HCT116 (cell line): ENCODE results near the gene FARP1. TPM values are rescaled to one million over a fixed set of nuclear protein-coding genes. Genes with fewer than 3 reads are reported as not detected.

Experiments used
- ATAC-seq: fragments of 200-7000 bp; cut with Tn5 transposase; 2 replicates; pipeline ENCODE4 v1.9.1; 2020; ENCODE audit warnings: mild to moderate bottlenecking, moderate library complexity
- BruUV-seq: library from RNA; stranded (reverse); fragments of 400-500 nt; replicated peaks from 2 replicates; lab custom pipeline; 2021; lab: Mats Ljungman, UMichigan
- CTCF ChIA-PET: fragments of 300-600 bp; sonication (Branson Sonifier 250); formaldehyde crosslinking; loops from one replicate; lab custom pipeline; 2021; ENCODE audit warnings: antibody characterized with exemption; lab: Charles Lee
- POLR2A ChIA-PET: fragments of 300-600, 350-600 bp; sonication (Branson Sonifier 250); formaldehyde crosslinking; loops from one replicate; lab custom pipeline; 2021; ENCODE audit warnings: antibody characterized with exemption; lab: Charles Lee
- RAD21 ChIA-PET, 2 experiments: fragments of 300-600 bp; sonication (Branson Sonifier 250); formaldehyde crosslinking; loops; one replicate each; lab custom pipeline; 2023; ENCODE audit warnings: low total read pairs in 2 of 2; ENCODE audit not compliant: uncharacterized antibody in 2 of 2, unreplicated experiment in 2 of 2, low non-redundant PET in 1 of 2; lab: Charles Lee
- DNase-seq: peaks from one replicate; pipeline ENCODE4 v3.0.0-alpha.2; 2010; ENCODE audit warnings: low read depth, low spot score
- H2AFZ ChIP-seq: fragments of 200-600 bp; shearing (Covaris generic), sonication (generic); 2 replicates; pipeline ENCODE4 v1.6.1; 2017; ENCODE audit warnings: low read depth, mixed run types, mixed read lengths, antibody characterized with exemption, low read length; ENCODE audit not compliant: poor library complexity, severe bottlenecking
- H3K27ac ChIP-seq: 2 replicates; pipeline ENCODE4 v1.5.1; 2012; ENCODE audit warnings: low read depth, low read length
- H3K27me3 ChIP-seq: fragments of 200-600 bp; sonication (generic); 2 replicates; pipeline ENCODE4 v1.6.1; 2016; ENCODE audit warnings: mixed run types, low read length, mixed read lengths; ENCODE audit not compliant: insufficient read depth
- H3K36me3 ChIP-seq, 2 experiments: fragments of 200-500 bp in 1 of 2; fragments of 200-600 bp in 1 of 2; sonication (Bioruptor generic) in 1 of 2; sonication (generic) in 1 of 2; 2 replicates each; pipeline versions ENCODE4 v1.5.1 to v1.6.1; 2014 to 2016; ENCODE audit warnings: low read length in 2 of 2, inconsistent platforms in 1 of 2, mixed read lengths in 1 of 2, mixed run types in 1 of 2; ENCODE audit not compliant: insufficient read depth in 2 of 2, control insufficient read depth in 1 of 2
- H3K4me1 ChIP-seq, 2 experiments: fragments of 200-600 bp in 1 of 2; sonication (generic) in 1 of 2; 2 replicates each; pipeline versions ENCODE4 v1.5.1 to v1.6.1; 2012 to 2017; ENCODE audit warnings: low read length in 2 of 2, inconsistent platforms in 1 of 2, mild to moderate bottlenecking in 1 of 2, mixed read lengths in 1 of 2, mixed run types in 1 of 2, moderate library complexity in 1 of 2; ENCODE audit not compliant: insufficient read depth in 2 of 2, control insufficient read depth in 1 of 2
- H3K4me2 ChIP-seq: fragments of 200-600 bp; sonication (generic); 2 replicates; pipeline ENCODE4 v1.6.1; 2017; ENCODE audit warnings: mixed run types, low read length, mixed read lengths
- H3K4me3 ChIP-seq, 2 experiments: fragments of 200-600 bp in 1 of 2; sonication (generic) in 1 of 2; replicated peaks in 1 of 2; 2 replicates each; pipeline ENCODE4 v1.5.1; 2011 to 2016; ENCODE audit warnings: low read length in 2 of 2, control low read depth in 1 of 2, low read depth in 1 of 2, mild to moderate bottlenecking in 1 of 2, mixed read lengths in 1 of 2, mixed run types in 1 of 2
- H3K79me2 ChIP-seq: fragments of 200-600 bp; sonication (generic); 2 replicates; pipeline ENCODE4 v1.6.1; 2017; ENCODE audit warnings: mild to moderate bottlenecking, mixed run types, low read length, moderate library complexity, mixed read lengths; ENCODE audit not compliant: insufficient read depth
- H3K9ac ChIP-seq: fragments of 200-600 bp; sonication (generic); 2 replicates; pipeline ENCODE4 v1.6.1; 2016; ENCODE audit warnings: low read length, mixed read lengths
- H3K9me2 ChIP-seq: fragments of 200-600 bp; sonication (generic), shearing (Covaris generic); 2 replicates; pipeline ENCODE4 v1.6.1; 2017; ENCODE audit warnings: mixed run types, mild to moderate bottlenecking, moderate library complexity; ENCODE audit not compliant: insufficient read depth
- H3K9me3 ChIP-seq, 2 experiments: fragments of 200-500 bp in 1 of 2; fragments of 200-600 bp in 1 of 2; sonication (Bioruptor generic) in 1 of 2; sonication (generic) in 1 of 2; 2 replicates each; pipeline ENCODE4 v1.6.1; 2014 to 2017; ENCODE audit warnings: low read length in 2 of 2, mixed read lengths in 2 of 2, inconsistent platforms in 1 of 2, low read depth in 1 of 2, mild to moderate bottlenecking in 1 of 2, mixed run types in 1 of 2, moderate library complexity in 1 of 2; ENCODE audit not compliant: control insufficient read depth in 1 of 2, insufficient read depth in 1 of 2
- H4K20me1 ChIP-seq: fragments of 200-600 bp; sonication (generic), shearing (Covaris generic); 2 replicates; pipeline ENCODE4 v1.6.1; 2017; ENCODE audit warnings: mixed run types, mild to moderate bottlenecking, moderate library complexity; ENCODE audit not compliant: insufficient read depth
- ATF3 ChIP-seq: IDR thresholded peaks from 2 replicates; pipeline ENCODE4 v1.6.1; 2012
- CBX3 ChIP-seq: IDR thresholded peaks from 2 replicates; pipeline ENCODE4 v1.6.1; 2012; ENCODE audit warnings: low read depth
- CEBPB ChIP-seq: IDR thresholded peaks from 2 replicates; pipeline ENCODE4 v1.6.1; 2012; ENCODE audit warnings: low read depth
- EGR1 ChIP-seq: IDR thresholded peaks from 2 replicates; pipeline ENCODE4 v1.6.1; 2012; ENCODE audit warnings: low read depth
- ELF1 ChIP-seq: IDR thresholded peaks from 2 replicates; pipeline ENCODE4 v1.6.1; 2012; ENCODE audit warnings: low read depth, borderline replicate concordance
- EZH2 ChIP-seq: fragments of 200-600 bp; sonication (generic); IDR thresholded peaks from 2 replicates; pipeline ENCODE4 v1.6.1; 2017; ENCODE audit warnings: antibody characterized with exemption, mixed run types
- EZH2phosphoT487 ChIP-seq: fragments of 200-600 bp; IDR thresholded peaks from 2 replicates; pipeline ENCODE4 v1.6.1; 2018; ENCODE audit warnings: antibody characterized with exemption, borderline replicate concordance
- FOSL1 ChIP-seq: IDR thresholded peaks from 2 replicates; pipeline ENCODE4 v1.6.1; 2012; ENCODE audit warnings: low read depth
- JUND ChIP-seq: IDR thresholded peaks from 2 replicates; pipeline ENCODE4 v1.6.1; 2012
- POLR2A ChIP-seq: IDR thresholded peaks from 2 replicates; pipeline ENCODE4 v1.7.0; 2011; ENCODE audit warnings: borderline replicate concordance; ENCODE audit not compliant: insufficient read depth, insufficient read length; ENCODE audit errors: extremely low read depth
- POLR2AphosphoS5 ChIP-seq: IDR thresholded peaks from 2 replicates; pipeline ENCODE4 v1.6.1; 2011; ENCODE audit warnings: mild to moderate bottlenecking, low read depth, low read length, moderate library complexity
- SIN3A ChIP-seq: IDR thresholded peaks from 2 replicates; pipeline ENCODE4 v1.6.1; 2012; ENCODE audit warnings: low read depth
- SP1 ChIP-seq: IDR thresholded peaks from 2 replicates; pipeline ENCODE4 v1.6.1; 2012; ENCODE audit warnings: low read depth
- SRF ChIP-seq: IDR thresholded peaks from 2 replicates; pipeline ENCODE4 v1.6.1; 2012; ENCODE audit warnings: low read depth
- TCF7L2 ChIP-seq: IDR thresholded peaks from 2 replicates; pipeline ENCODE4 v1.7.0; 2011; ENCODE audit warnings: borderline replicate concordance, inconsistent platforms; ENCODE audit not compliant: insufficient read depth, insufficient read length; ENCODE audit errors: extremely low read depth
- YY1 ChIP-seq: IDR thresholded peaks from 2 replicates; pipeline ENCODE4 v1.6.1; 2011; ENCODE audit warnings: low read length, low read depth, moderate library complexity, mild to moderate bottlenecking; ENCODE audit not compliant: insufficient replicate concordance; ENCODE audit errors: extremely low read depth
- ZNF274 ChIP-seq: fragments of 200-500 bp; sonication (Bioruptor generic); IDR thresholded peaks from 2 replicates; pipeline ENCODE4 v1.6.1; 2014; ENCODE audit warnings: mild to moderate bottlenecking, low read depth, low read length, inconsistent platforms
- intact Hi-C: fragments of 100-400 bp; cut with micrococcal nuclease; formaldehyde crosslinking; loops from 2 replicates; pipeline ENCODE4 v1.10.0; 2022
- total RNA-seq: library from RNA; stranded (reverse); gene quantifications from one replicate; pipeline ENCODE4 v1.2.1, GENCODE V29; 2021; ENCODE audit not compliant: unreplicated experiment
- TF ChIP-seq, protein P1 (sequence below): IDR thresholded peaks from 2 replicates; pipeline ENCODE4 v1.6.1; 2012

The FARP1 gene
- total RNA-seq, 1 experiment from 2014 or later = 30.5 TPM

DNA sequence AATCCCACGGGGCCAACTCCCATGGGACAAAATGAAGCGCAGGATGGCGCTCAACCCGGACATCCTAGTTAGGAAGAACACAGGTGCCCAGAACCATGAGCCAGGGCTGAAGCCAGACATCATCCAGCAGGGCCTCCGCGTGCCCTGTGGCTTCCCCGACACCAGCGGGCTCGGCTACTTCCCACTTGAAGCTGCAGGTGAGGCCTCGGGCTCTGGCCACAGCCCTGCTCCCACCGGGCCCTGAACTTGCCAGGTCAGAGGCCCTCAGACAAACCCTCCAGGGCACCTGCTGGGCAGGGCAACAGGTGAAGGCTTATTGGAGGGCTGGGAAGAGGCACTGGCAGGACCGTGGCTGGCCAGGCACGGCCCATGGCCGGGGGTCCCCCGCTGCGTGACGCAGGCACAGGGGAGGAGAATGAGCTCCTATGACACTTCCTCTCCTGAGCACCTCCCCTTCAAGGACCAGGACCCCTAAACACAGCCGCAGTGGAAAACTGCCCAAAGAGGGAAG, 316.3 kb downstream of the FARP1 start:
- H3K36me3 ChIP-seq = peaks cover 26% of the 10 kb centered on the region in 2 experiments; a peak in 3 of 4 replicates
- ATAC-seq (no peak), DNase-seq (no peak)
- RAD21 ChIA-PET = no interaction called here
- BruUV-seq = no TSS peak
- no peak overlapping the region for H3K9ac ChIP-seq
- intact Hi-C loops = no loop called here
- no peaks in the 10 kb centered on the region for H4K20me1 ChIP-seq
- TF ChIP-seq ELF1 (no peak), SP1 (no peak), TCF7L2 (no peak), FOSL1 (no peak), CEBPB (no peak), YY1 (no peak), ATF3 (no peak), EZH2phosphoT487 (no peak)
- TF ChIP-seq, protein P1, sequence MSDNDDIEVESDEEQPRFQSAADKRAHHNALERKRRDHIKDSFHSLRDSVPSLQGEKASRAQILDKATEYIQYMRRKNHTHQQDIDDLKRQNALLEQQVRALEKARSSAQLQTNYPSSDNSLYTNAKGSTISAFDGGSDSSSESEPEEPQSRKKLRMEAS = no peak
- no peak overlapping the region for H2AFZ ChIP-seq
- H3K27ac ChIP-seq = no peak overlapping the region
- no peak overlapping the region for H3K4me2 ChIP-seq
- H3K9me3 ChIP-seq = no peaks in the 10 kb centered on the region
- POLR2A ChIA-PET = no interaction called here
- CTCF ChIA-PET = no interaction called here
- no peaks in the 10 kb centered on the region for H3K4me1 ChIP-seq
- no peaks in the 10 kb centered on the region for H3K27me3 ChIP-seq
- H3K4me3 ChIP-seq = no peak overlapping the region
- no peaks in the 10 kb centered on the region for H3K9me2 ChIP-seq
- peaks cover 29% of the 10 kb centered on the region for H3K79me2 ChIP-seq

GRCh38 chr13:98459721-98460370, 317.0 kb downstream of the FARP1 start:
- POLR2A ChIA-PET = no interaction called here
- peaks cover 32% of the 10 kb centered on the region for H3K79me2 ChIP-seq
- intact Hi-C loops = no loop called here
- no peak for TF ChIP-seq POLR2A
- no peak for TF ChIP-seq EZH2
- TF ChIP-seq YY1 = no peak
- no peak for TF ChIP-seq TCF7L2
- no peak for TF ChIP-seq SRF
- no peak for TF ChIP-seq EGR1
- no peak for TF ChIP-seq CEBPB
- no peak for TF ChIP-seq ATF3
- no peak for TF ChIP-seq FOSL1
- TF ChIP-seq POLR2AphosphoS5 = no peak
- TF ChIP-seq ZNF274 = no peak
- no peak for TF ChIP-seq CBX3
- TF ChIP-seq, protein P1 = no peak
- no peak for TF ChIP-seq SIN3A
- TF ChIP-seq JUND = no peak

More at GRCh38 chr13:98459721-98460370, 317.0 kb downstream of the FARP1 start:
- Histone ChIP-seq H3K9ac (no peak overlapping the region), H3K27ac (no peak overlapping the region), H4K20me1 (no peaks in the 10 kb centered on the region), H3K27me3 (no peaks in the 10 kb centered on the region), H3K9me3 (no peaks in the 10 kb centered on the region), H3K36me3 (peaks cover 23 to 26% of the 10 kb centered on the region in 2 experiments; a peak in 3 of 4 replicates), H2AFZ (no peak overlapping the region), H3K4me1 (no peaks in the 10 kb centered on the region), H3K9me2 (no peaks in the 10 kb centered on the region), H3K4me3 (no peak overlapping the region), H3K4me2 (no peak overlapping the region)
- CTCF ChIA-PET = no interaction called here
- DNase-seq (no peak), ATAC-seq (no peak)
- RAD21 ChIA-PET = no interaction called here
- no TSS peak for BruUV-seq
